GM10248 (cell line): ENCODE results near the gene GBF1.

Experiments used
- CTCF ChIA-PET: fragments of 300-600 bp; sonication (Branson Sonifier 250); formaldehyde crosslinking; extraction: SDS; loops from one replicate; lab custom pipeline; 2021; ENCODE audit warnings: antibody characterized with exemption; lab: Yijun Ruan, JAX
- POLR2A ChIA-PET: fragments of 350-650 bp; sonication (Branson Sonifier 250); formaldehyde crosslinking; extraction: SDS; loops from one replicate; lab custom pipeline; 2020; ENCODE audit warnings: antibody characterized with exemption; lab: Yijun Ruan, JAX
- DNase-seq: peaks from one replicate; pipeline ENCODE4 v3.0.0; 2012; ENCODE audit errors: extremely low spot score
- TF ChIP-seq, protein P1 (sequence below): IDR thresholded peaks from 2 replicates; pipeline ENCODE4 v1.5.1; 2012; ENCODE audit warnings: mild to moderate bottlenecking, low read depth; ENCODE audit errors: extremely low read depth, missing control alignments, control extremely low read depth

The GBF1 gene

DNA sequence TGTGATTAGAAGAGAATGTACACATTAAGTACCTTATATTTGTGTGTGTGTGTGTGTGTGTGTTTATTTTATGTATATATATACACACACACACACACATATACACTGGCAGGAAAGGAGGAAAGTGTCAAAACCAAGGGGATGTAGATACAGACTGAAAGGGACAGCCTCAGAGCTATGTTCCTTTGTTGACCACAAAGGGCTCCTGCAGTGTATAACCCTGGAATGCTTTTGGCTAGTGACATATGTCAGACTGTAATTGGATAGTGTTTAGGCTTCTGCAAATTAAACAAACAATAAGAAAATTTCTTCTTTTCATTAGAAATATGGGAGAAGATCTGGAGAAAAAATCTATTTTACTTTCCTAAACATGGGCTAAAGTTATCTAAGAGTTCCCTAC lies 15.9 kb downstream of the GBF1 start:
- POLR2A ChIA-PET, result no interaction called here

GRCh38 chr10:102261842-102262241 lies 16.5 kb downstream of the GBF1 start:
- ChIA-PET POLR2A (interaction anchor here (1.0 kb wide), 1 partner anchor 17 kb away, joined by 3 read pairs; the partner anchor contains the start of gene GBF1), CTCF (interaction anchor here (1.0 kb wide), 1 partner anchor 10 kb away, joined by 3 read pairs; no protein-coding TSS in a partner anchor)
- no peak for DNase-seq
- TF ChIP-seq, protein P1, sequence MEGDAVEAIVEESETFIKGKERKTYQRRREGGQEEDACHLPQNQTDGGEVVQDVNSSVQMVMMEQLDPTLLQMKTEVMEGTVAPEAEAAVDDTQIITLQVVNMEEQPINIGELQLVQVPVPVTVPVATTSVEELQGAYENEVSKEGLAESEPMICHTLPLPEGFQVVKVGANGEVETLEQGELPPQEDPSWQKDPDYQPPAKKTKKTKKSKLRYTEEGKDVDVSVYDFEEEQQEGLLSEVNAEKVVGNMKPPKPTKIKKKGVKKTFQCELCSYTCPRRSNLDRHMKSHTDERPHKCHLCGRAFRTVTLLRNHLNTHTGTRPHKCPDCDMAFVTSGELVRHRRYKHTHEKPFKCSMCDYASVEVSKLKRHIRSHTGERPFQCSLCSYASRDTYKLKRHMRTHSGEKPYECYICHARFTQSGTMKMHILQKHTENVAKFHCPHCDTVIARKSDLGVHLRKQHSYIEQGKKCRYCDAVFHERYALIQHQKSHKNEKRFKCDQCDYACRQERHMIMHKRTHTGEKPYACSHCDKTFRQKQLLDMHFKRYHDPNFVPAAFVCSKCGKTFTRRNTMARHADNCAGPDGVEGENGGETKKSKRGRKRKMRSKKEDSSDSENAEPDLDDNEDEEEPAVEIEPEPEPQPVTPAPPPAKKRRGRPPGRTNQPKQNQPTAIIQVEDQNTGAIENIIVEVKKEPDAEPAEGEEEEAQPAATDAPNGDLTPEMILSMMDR, result no peak

More for the DNA sequence above, 15.9 kb downstream of the GBF1 start:
- TF ChIP-seq, protein P1, result no peak
- CTCF ChIA-PET, result no interaction called here
- no peak for DNase-seq

DNA sequence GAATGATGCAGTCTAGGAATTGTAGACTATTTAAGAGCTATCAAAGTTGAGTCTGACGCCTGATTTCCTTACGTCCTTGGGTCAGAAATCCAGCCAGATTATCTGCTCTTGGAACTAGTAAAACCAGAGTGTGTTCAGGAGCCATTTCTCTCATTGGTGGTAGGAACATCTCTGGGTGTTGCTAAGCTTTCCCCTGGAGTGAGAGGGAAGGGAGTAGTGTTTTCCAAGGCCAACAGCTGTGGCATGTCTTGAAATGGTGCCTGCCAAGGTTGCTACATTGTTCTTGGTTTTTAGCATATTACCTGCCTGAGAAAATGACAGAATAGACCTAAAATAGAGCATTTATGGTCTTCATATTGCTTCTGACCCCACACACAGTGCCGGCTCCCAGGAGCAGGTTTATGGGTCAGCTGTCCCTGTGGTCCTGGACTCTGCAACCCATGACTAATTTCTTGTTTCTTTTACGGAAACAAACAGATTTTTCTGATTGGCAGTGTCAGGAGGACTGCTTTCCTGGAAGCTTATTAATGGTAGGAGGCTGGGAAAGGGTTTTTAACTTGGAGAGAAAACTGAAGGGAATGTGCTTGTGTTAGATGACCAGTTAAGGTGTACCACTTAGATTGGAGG lies 17.5 kb downstream of the GBF1 start:
- ChIA-PET CTCF (interaction anchor here (0.7 to 1.0 kb wide), 2 partner anchors 11 to 13 kb away, joined by 3 read pairs; no protein-coding TSS in a partner anchor), POLR2A (interaction anchor here (1.0 kb wide), 1 partner anchor 18 kb away, joined by 3 read pairs; the partner anchor contains the start of gene GBF1)
- TF ChIP-seq, protein P1, result no peak
- DNase-seq, result no peak

DNA sequence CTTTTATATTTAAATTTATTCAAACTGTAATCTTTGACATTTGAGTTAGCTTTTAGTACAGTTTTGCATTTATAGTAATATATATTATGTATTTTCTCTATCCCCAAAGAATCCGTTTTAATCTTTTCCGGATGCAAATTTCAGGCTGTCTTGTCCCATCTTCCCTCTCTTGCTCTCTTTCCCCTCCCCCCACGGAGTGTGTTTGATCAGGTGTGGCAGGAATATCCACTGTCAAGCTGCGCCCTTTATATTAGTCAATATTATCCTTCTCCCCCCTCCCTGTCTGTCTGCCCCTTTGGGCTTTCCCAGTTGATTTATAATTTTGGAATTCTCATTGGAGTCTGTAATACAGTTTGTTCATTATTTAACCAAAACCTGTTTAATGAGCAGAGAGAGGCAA lies 19.0 kb downstream of the GBF1 start:
- CTCF ChIA-PET, result interaction anchor here (1.5 to 1.6 kb wide), 2 partner anchors 19 to 30 kb away, joined by 3 read pairs; partner anchors contain the start of gene GBF1
- TF ChIP-seq, protein P1, result no peak
- no peak for DNase-seq
- POLR2A ChIA-PET, result no interaction called here

- POLR2A ChIA-PET, result interaction anchor here (0.6 to 1.0 kb wide), 2 partner anchors 11 to 17 kb away, joined by 3 to 10 read pairs; no protein-coding TSS in a partner anchor
- CTCF ChIA-PET, result interaction anchor here (0.7 to 4.7 kb wide), 14 partner anchors 8 to 213 kb away, joined by 3 to 32 read pairs (median 6); no protein-coding TSS in a partner anchor
- TF ChIP-seq, protein P1, result no peak
- no peak for DNase-seq
Measured at GRCh38 chr10:102266670-102267069, 21.3 kb downstream of the GBF1 start.

DNA sequence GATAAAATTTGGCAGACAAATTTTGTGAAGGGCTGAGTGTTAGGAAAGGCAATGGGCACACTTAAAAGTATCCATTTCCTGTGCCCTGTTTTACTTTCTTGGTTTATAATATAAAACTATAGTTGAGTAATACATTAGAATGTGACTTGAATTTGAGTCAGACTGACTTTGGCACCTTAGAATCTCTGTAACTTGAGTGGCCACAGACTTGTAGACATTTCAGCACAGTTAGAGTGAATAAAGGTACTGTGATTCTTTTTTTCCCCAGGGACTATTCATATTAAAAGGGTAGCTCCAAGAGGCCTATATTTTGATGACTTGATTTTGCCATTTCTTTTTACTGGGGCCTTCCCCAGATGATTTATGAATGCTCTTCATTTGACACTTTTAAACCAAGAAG lies 22.4 kb downstream of the GBF1 start:
- POLR2A ChIA-PET, result no interaction called here
- no peak for DNase-seq
- TF ChIP-seq, protein P1, result no peak
- CTCF ChIA-PET, result interaction anchor here (0.7 to 4.7 kb wide), 11 partner anchors 10 to 126 kb away, joined by 3 to 32 read pairs (median 7); no protein-coding TSS in a partner anchor
